H1 (cell line): ENCODE data around the gene SSNA1. TPM values are rescaled to one million over a fixed set of nuclear protein-coding genes. Genes with fewer than 3 reads are reported as not detected.

ENCODE experiments used
- CTCF ChIA-PET: fragments of 300-600 bp; sonication (Branson Sonifier 250); formaldehyde crosslinking; loops from one replicate; lab custom pipeline; 2021; ENCODE audit not compliant: partially characterized antibody; lab: Charles Lee
- POLR2A ChIA-PET: fragments of 300-600 bp; sonication (Branson Sonifier 250); formaldehyde crosslinking; loops from one replicate; lab custom pipeline; 2021; ENCODE audit warnings: inconsistent platforms; ENCODE audit not compliant: partially characterized antibody; lab: Charles Lee
- DNase-seq, 2 experiments: peaks; one replicate each; pipeline versions ENCODE4 v3.0.0 to v3.0.0-alpha.2; 2010 to 2022; ENCODE audit warnings: low spot score in 2 of 2, low read depth in 1 of 2, mixed read lengths in 1 of 2
- FAIRE-seq: peaks from 2 replicates; lab custom pipeline; 2011; peaks lifted over from hg19 to GRCh38; lab: Jason Lieb, UNC
- H2AFZ ChIP-seq: 2 replicates; pipeline ENCODE4 v1.8.1; 2012; ENCODE audit warnings: low read length, inconsistent platforms
- H2AK5ac ChIP-seq: 2 replicates; pipeline ENCODE4 v1.6.1; 2013; ENCODE audit warnings: low read depth, low read length
- H2BK120ac ChIP-seq: replicated peaks from 2 replicates; pipeline ENCODE3; 2013; ENCODE audit warnings: low read depth, low read length, inconsistent platforms
- H2BK12ac ChIP-seq: 2 replicates; pipeline ENCODE4 v1.6.1; 2013; ENCODE audit warnings: low read depth, low read length
- H2BK15ac ChIP-seq: 2 replicates; pipeline ENCODE4 v1.6.1; 2013; ENCODE audit warnings: low read length
- H2BK20ac ChIP-seq: 2 replicates; pipeline ENCODE4 v1.6.1; 2013; ENCODE audit warnings: low read length
- H2BK5ac ChIP-seq: 2 replicates; pipeline ENCODE4 v1.6.1; 2013; ENCODE audit warnings: low read depth, low read length
- H3K14ac ChIP-seq: 2 replicates; pipeline ENCODE4 v1.6.1; 2013; ENCODE audit warnings: inconsistent platforms; ENCODE audit not compliant: insufficient read length
- H3K18ac ChIP-seq: 2 replicates; pipeline ENCODE4 v1.6.1; 2013; ENCODE audit warnings: low read length; ENCODE audit errors: extremely low read depth
- H3K23ac ChIP-seq: 2 replicates; pipeline ENCODE4 v1.6.1; 2013; ENCODE audit warnings: inconsistent platforms; ENCODE audit not compliant: insufficient read length
- H3K23me2 ChIP-seq: 2 replicates; pipeline ENCODE4 v1.6.1; 2013; ENCODE audit warnings: low read depth, low read length
- H3K27ac ChIP-seq: 2 replicates; pipeline ENCODE4 v1.6.1; 2011; ENCODE audit warnings: low read depth, low read length, inconsistent platforms
- H3K27me3 ChIP-seq, 4 experiments: replicated peaks in 1 of 4; 1 replicate in 1 of 4; 2 replicates in 3 of 4; pipeline versions ENCODE4 v1.6.1 to v1.8.1; 2011 to 2013; ENCODE audit warnings: low read length in 3 of 4, mild to moderate bottlenecking in 3 of 4, inconsistent platforms in 2 of 4, mixed read lengths in 2 of 4, moderate library complexity in 1 of 4; ENCODE audit not compliant: control insufficient read depth in 3 of 4, insufficient read depth in 3 of 4; ENCODE audit errors: extremely low read depth in 1 of 4
- H3K36me3 ChIP-seq, 4 experiments: 2 replicates each; pipeline versions ENCODE4 v1.6.1 to v1.8.1; 2011 to 2013; ENCODE audit warnings: mild to moderate bottlenecking in 4 of 4, low read length in 3 of 4, moderate library complexity in 2 of 4, control low read depth in 1 of 4, inconsistent platforms in 1 of 4; ENCODE audit not compliant: insufficient read depth in 4 of 4, control insufficient read depth in 2 of 4
- H3K4ac ChIP-seq: replicated peaks from 2 replicates; pipeline ENCODE3; 2013; ENCODE audit warnings: low read length, low read depth, mixed read lengths, inconsistent platforms; ENCODE audit not compliant: insufficient read length
- H3K4me1 ChIP-seq, 4 experiments: replicated peaks in 1 of 4; 1 replicate in 1 of 4; 2 replicates in 3 of 4; pipeline versions ENCODE4 v1.6.1 to v1.8.1; 2011 to 2013; ENCODE audit warnings: low read length in 3 of 4, inconsistent platforms in 2 of 4, mixed read lengths in 1 of 4; ENCODE audit not compliant: insufficient read depth in 4 of 4, control insufficient read depth in 3 of 4
- H3K4me2 ChIP-seq, 2 experiments: 2 replicates each; pipeline versions ENCODE4 v1.6.1 to v1.8.1; 2011 to 2013; ENCODE audit warnings: low read depth in 2 of 2, low read length in 2 of 2, control low read depth in 1 of 2, inconsistent platforms in 1 of 2, mild to moderate bottlenecking in 1 of 2; ENCODE audit not compliant: insufficient read depth in 1 of 2
- H3K4me3 ChIP-seq, 4 experiments: fragments of 200-600, 300-600 bp in 1 of 4; sonication (generic), shearing (Covaris generic), sonication (Bioruptor Twin) in 1 of 4; 2 replicates each; pipeline versions ENCODE4 v1.5.1 to v1.8.1; 2011 to 2016; ENCODE audit warnings: low read length in 4 of 4, low read depth in 3 of 4, control low read depth in 2 of 4, inconsistent platforms in 2 of 4, mild to moderate bottlenecking in 2 of 4, mixed read lengths in 1 of 4, moderate library complexity in 1 of 4; ENCODE audit not compliant: insufficient read depth in 2 of 4; ENCODE audit errors: extremely low read depth in 1 of 4
- H3K56ac ChIP-seq: replicated peaks from 2 replicates; pipeline ENCODE3; 2013; ENCODE audit warnings: low read depth, mild to moderate bottlenecking, mixed read lengths, low read length, inconsistent platforms; ENCODE audit not compliant: insufficient read length
- H3K79me1 ChIP-seq: 2 replicates; pipeline ENCODE4 v1.6.1; 2013; ENCODE audit warnings: low read depth, low read length, control low read depth
- H3K79me2 ChIP-seq, 2 experiments: 2 replicates each; pipeline versions ENCODE4 v1.6.1 to v1.8.1; 2012 to 2013; ENCODE audit warnings: low read length in 2 of 2, mild to moderate bottlenecking in 2 of 2, inconsistent platforms in 1 of 2; ENCODE audit not compliant: insufficient read depth in 2 of 2, control insufficient read depth in 1 of 2
- H3K9ac ChIP-seq, 4 experiments: replicated peaks in 1 of 4; 1 replicate in 1 of 4; 2 replicates in 3 of 4; pipeline versions ENCODE4 v1.6.1 to v1.8.1; 2011 to 2013; ENCODE audit warnings: low read depth in 3 of 4, low read length in 3 of 4, control low read depth in 2 of 4, mild to moderate bottlenecking in 2 of 4, moderate library complexity in 2 of 4, inconsistent platforms in 1 of 4; ENCODE audit errors: extremely low read depth in 1 of 4
- H3K9me3 ChIP-seq, 2 experiments: 2 replicates each; pipeline versions ENCODE4 v1.6.1 to v1.8.1; 2012 to 2013; ENCODE audit warnings: mild to moderate bottlenecking in 2 of 2, moderate library complexity in 2 of 2, control low read depth in 1 of 2, inconsistent platforms in 1 of 2, low read depth in 1 of 2, low read length in 1 of 2, mixed read lengths in 1 of 2; ENCODE audit not compliant: insufficient read depth in 2 of 2
- H4K20me1 ChIP-seq, 2 experiments: replicated peaks in 1 of 2; 2 replicates each; pipeline versions ENCODE3 to v1.8.1; 2011 to 2013; ENCODE audit warnings: inconsistent platforms in 2 of 2, low read length in 2 of 2, mild to moderate bottlenecking in 1 of 2; ENCODE audit not compliant: insufficient read depth in 2 of 2, control insufficient read depth in 1 of 2
- H4K5ac ChIP-seq: 2 replicates; pipeline ENCODE4 v1.6.1; 2013; ENCODE audit warnings: low read length, low read depth, mixed read lengths, inconsistent platforms; ENCODE audit not compliant: insufficient read length
- H4K8ac ChIP-seq: 2 replicates; pipeline ENCODE4 v1.8.0; 2013; ENCODE audit warnings: mild to moderate bottlenecking, moderate library complexity, low read length, inconsistent platforms; ENCODE audit not compliant: insufficient read depth; ENCODE audit errors: extremely low read depth
- H4K91ac ChIP-seq: replicated peaks from 2 replicates; pipeline ENCODE3; 2013; ENCODE audit warnings: low read length, mixed read lengths, inconsistent platforms; ENCODE audit not compliant: insufficient read length
- GABPA ChIP-seq: IDR thresholded peaks from 2 replicates; pipeline ENCODE4 v1.6.1; 2011; ENCODE audit warnings: mild to moderate bottlenecking, low read length, moderate library complexity, borderline replicate concordance; ENCODE audit not compliant: insufficient read depth
- SP4 ChIP-seq: IDR thresholded peaks from 2 replicates; pipeline ENCODE4 v1.6.1; 2012; ENCODE audit warnings: low read length, inconsistent platforms
- WGBS, 2 experiments: shearing (Covaris generic) in 1 of 2; methylation state at CpG; one replicate each; pipeline versions ENCODE4 v1.1.6 to v1.1.7; 2013 to 2015; ENCODE audit warnings: low lambda C conversion rate in 2 of 2, mixed read lengths in 2 of 2, inconsistent platforms in 1 of 2, low coverage in 1 of 2, missing lambda C conversion rate in 1 of 2; ENCODE audit not compliant: insufficient replicate concordance in 2 of 2, insufficient coverage in 1 of 2, insufficient read length in 1 of 2; ENCODE audit errors: extremely low coverage in 1 of 2, missing lambda C conversion rate in 1 of 2; 5-methylcytosine and 5-hydroxymethylcytosine counted together
- polyA plus RNA-seq, 7 experiments: library from polyadenylated mRNA; depleted of rRNA in 3 of 7; stranded (reverse) in 5 of 7; unstranded in 2 of 7; fragments of >200 nt in 5 of 7; fragments of 200-250 nt in 2 of 7; gene quantifications; 1 replicate in 5 of 7; 2 replicates in 1 of 7; 4 replicates in 1 of 7; pipeline versions ENCODE4 v1.2.1 to v1.2.3, GENCODE V29; 2011 to 2013; ENCODE audit warnings: missing spikeins in 2 of 7, mixed read lengths in 2 of 7
- total RNA-seq: library from RNA; stranded (reverse); fragmentation: NEBNext Ultra II Directional; extraction: Animal tissue kit (Norgen Biotek cat#: 25700); gene quantifications from 2 replicates; pipeline ENCODE4 v1.2.1, GENCODE V29; 2021

SSNA1 gene
- total and polyA plus RNA-seq, 2 of the 8 experiments (the other 6 are each of a cell fraction or from before 2014, with no cell fraction given), result 87.3 to 157 TPM

DNA sequence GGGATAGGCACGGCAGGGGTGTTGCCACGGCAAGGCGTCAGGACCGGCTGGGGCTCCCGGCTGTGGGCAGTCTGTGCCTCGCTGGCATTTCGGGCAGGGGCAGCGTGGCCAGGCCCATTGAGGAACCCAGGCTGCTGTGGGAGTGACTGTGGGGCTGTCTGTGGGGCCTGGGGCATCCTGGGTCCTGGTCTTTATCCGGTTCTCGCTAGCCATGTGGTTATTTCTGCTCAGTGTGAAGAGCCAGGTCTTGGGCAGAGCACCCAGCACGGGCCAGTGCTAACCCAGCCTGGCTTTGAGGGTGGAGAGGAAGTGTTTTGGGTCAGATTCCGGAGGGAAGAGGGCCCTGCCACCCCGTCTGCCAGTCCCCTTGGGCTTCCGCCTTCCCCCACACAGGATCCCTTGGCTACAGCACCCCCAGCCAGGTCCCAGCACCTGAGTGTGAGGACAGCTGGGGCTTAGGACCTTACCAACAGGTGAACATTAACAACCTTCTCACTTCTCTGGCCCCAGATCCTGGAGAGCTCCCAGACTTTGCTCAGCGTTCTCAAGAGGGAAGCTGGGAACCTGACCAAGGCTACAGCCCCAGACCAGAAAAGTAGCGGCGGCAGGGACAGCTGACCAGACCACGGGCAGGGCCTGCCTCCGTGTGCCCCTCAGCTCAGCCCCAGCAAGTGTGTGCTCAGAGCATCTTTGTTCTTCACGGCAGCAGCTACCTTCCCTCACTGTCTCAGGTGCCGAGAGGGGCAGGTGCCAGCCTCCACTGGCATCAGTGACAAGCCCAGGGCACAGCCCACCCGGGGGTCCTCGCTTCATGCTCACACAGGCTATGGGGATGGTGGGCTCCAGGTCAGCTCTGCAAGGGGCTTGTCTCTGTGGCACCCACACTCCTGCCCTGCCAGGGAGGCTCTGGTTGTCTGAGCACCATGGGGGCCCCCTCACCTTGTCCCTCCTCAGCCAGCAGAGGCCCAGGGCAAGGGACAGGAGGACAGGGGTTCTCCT lies 1.1 kb downstream of the SSNA1 start:
- Histone ChIP-seq H3K4me2 (peak overlapping the region; percentile 76 to 99), H2AFZ (no peak overlapping the region), H2AK5ac (no peak overlapping the region; the same call in 1 of the 2 replicates), H2BK20ac (no peak overlapping the region), H3K4ac (no peak overlapping the region), H4K5ac (no peak overlapping the region), H3K36me3 (peaks cover 0 to 4% (median 3%) of the 10 kb centered on the region in 4 experiments; a peak in 4 of 8 replicates), H2BK15ac (no peak overlapping the region), H3K23ac (no peak overlapping the region), H2BK5ac (no peak overlapping the region), H3K27me3 (no peaks in the 10 kb centered on the region; a peak in 1 of 7 replicates), H3K9me3 (no peaks in the 10 kb centered on the region), H2BK12ac (no peak overlapping the region), H2BK120ac (no peak overlapping the region)
- no peak for DNase-seq
- CTCF ChIA-PET, result interaction anchor here (0.5 to 14.0 kb wide), 25 partner anchors 9 to 389 kb away, joined by 3 to 204 read pairs (median 4); partner anchors contain the start of genes CYSRT1, LRRC26, NDOR1 and NELFB
- TF ChIP-seq SP4 (no peak), GABPA (0 out of 2 replicates have a peak, but pooled peaks have one; percentile 44)
- TF ChIP-seq, all 59 proteins: peak for 1
- peaks cover 9% of the 10 kb centered on the region; the same call in 1 of the 2 replicates for H3K79me1 ChIP-seq
- peak overlapping the region; percentile 59; the same call in 1 of the 2 replicates for H4K8ac ChIP-seq
- peak overlapping the region; percentile 71 to 92 (median 82) for H3K4me3 ChIP-seq
- POLR2A ChIA-PET, result interaction anchor here (0.9 to 11.0 kb wide), 17 partner anchors 9 to 122 kb away, joined by 3 to 107 read pairs (median 8); partner anchors contain the start of genes CYSRT1, NDOR1, RNF208 and RNF224
- H4K20me1 ChIP-seq, result peaks cover 11 to 29% of the 10 kb centered on the region in 2 experiments
- peaks cover 0 to 30% of the 10 kb centered on the region in 2 experiments; a peak in 2 of 4 replicates for H3K79me2 ChIP-seq
- H3K14ac ChIP-seq, result no peak overlapping the region
- peak overlapping the region in 2 of 4 experiments; percentile 78 to 80; a peak in 4 of 7 replicates for H3K9ac ChIP-seq
- no peak overlapping the region for H3K18ac ChIP-seq
- H4K91ac ChIP-seq, result no peak overlapping the region
- H3K23me2 ChIP-seq, result peaks cover 8% of the 10 kb centered on the region; the same call in 1 of the 2 replicates
- no peak overlapping the region for H3K27ac ChIP-seq
- FAIRE-seq, result no peak
- 56% methylated on average over 23 of the region's 23 CpGs; no CpG with 5 or more reads in 1 of the 2 experiments for WGBS, 2 experiments
- peaks cover 0 to 24% (median 9%) of the 10 kb centered on the region in 4 experiments; a peak in 6 of 7 replicates for H3K4me1 ChIP-seq
- no peak overlapping the region for H3K56ac ChIP-seq
